CD4-positive, alpha-beta T cell treated with Interleukin-15 for 4 hours (primary cell): Measurements from ENCODE around the gene CD7.
"Not testable (repeated sequence)": the region's sequence is repeated elsewhere in the genome, so short reads cannot be mapped to it uniquely, and the experiment has no call there.

ENCODE experiments used
- DNase-seq: peaks from one replicate; pipeline ENCODE4 v3.0.0-alpha.2; 2020; ENCODE audit warnings: low spot score

CD7 gene

GRCh38 chr17:82317394-82318168 is at the start of gene CD7:
CD7 (minus strand) TSS chr17:82317608; CDS start chr17:82317495, 113 bp downstream.
- DNase-seq: peak; percentile 71

- DNase-seq: no peak
These were observed 49.3 kb upstream of the CD7 start for GRCh38 chr17:82366749-82367148.

- no peak for DNase-seq
These were observed 48.3 kb upstream of the CD7 start for GRCh38 chr17:82365606-82366295.

- DNase-seq: no peak
These were observed 44.7 kb upstream of the CD7 start for GRCh38 chr17:82361885-82362633.

GRCh38 chr17:82359451-82360074 is 42.2 kb upstream of the CD7 start:
- not testable (repeated sequence) for DNase-seq

GRCh38 chr17:82358465-82359350 is 41.3 kb upstream of the CD7 start, which contains the start of gene TEX19:
TEX19 (plus strand) TSS chr17:82359247; CDS start chr17:82362151, 2,904 bp downstream.
- no peak for DNase-seq

GRCh38 chr17:82357394-82357793 is 40.0 kb upstream of the CD7 start:
- DNase-seq: no peak

GRCh38 chr17:82356845-82357355 is 39.5 kb upstream of the CD7 start:
- no peak for DNase-seq

- DNase-seq: no peak
These were observed 38.5 kb upstream of the CD7 start for GRCh38 chr17:82355770-82356427.

- no peak for DNase-seq
These were observed 37.4 kb upstream of the CD7 start for GRCh38 chr17:82354804-82355308.

- no peak for DNase-seq
These were observed 36.1 kb upstream of the CD7 start for GRCh38 chr17:82353484-82353883.

GRCh38 chr17:82351713-82352488 is 34.5 kb upstream of the CD7 start:
- peak; percentile 81 for DNase-seq

GRCh38 chr17:82351254-82351712 is 33.9 kb upstream of the CD7 start:
- DNase-seq: no peak

GRCh38 chr17:82350182-82351030 is 33.0 kb upstream of the CD7 start:
- peak; percentile 25 for DNase-seq

GRCh38 chr17:82349287-82349701 is 31.9 kb upstream of the CD7 start:
- no peak for DNase-seq

- no peak for DNase-seq
These were observed 31.5 kb upstream of the CD7 start for GRCh38 chr17:82348866-82349265.

GRCh38 chr17:82348434-82348833 is 31.0 kb upstream of the CD7 start:
- no peak for DNase-seq

GRCh38 chr17:82347994-82348393 is 30.6 kb upstream of the CD7 start:
- not testable (repeated sequence) for DNase-seq
